Stimulated activated naive CD8-positive, alpha-beta T cell treated with anti-CD3 and anti-CD28 coated beads, Interleukin-15, Interleukin-2, amounts not matched to agents 100 ng/mL and 50 ng/mL, for 24 hours (primary cell): Measurements from ENCODE around the gene DTYMK.

Source experiments
- H3K27ac Mint-ChIP-seq: one replicate; pipeline ENCODE4 v1.8.0; 2021; ENCODE audit warnings: mild to moderate bottlenecking, mixed read lengths
- H3K27me3 Mint-ChIP-seq: one replicate; pipeline ENCODE4 v1.8.0; 2021; ENCODE audit warnings: mixed read lengths
- H3K36me3 Mint-ChIP-seq: one replicate; pipeline ENCODE4 v1.8.0; 2021; ENCODE audit warnings: low read depth, mixed read lengths
- H3K4me1 Mint-ChIP-seq: one replicate; pipeline ENCODE4 v1.8.0; 2021; ENCODE audit warnings: low read depth, mixed read lengths
- H3K4me3 Mint-ChIP-seq: one replicate; pipeline ENCODE4 v1.8.0; 2021; ENCODE audit warnings: mild to moderate bottlenecking, mixed read lengths
- H3K9me3 Mint-ChIP-seq: one replicate; pipeline ENCODE4 v1.8.0; 2021; ENCODE audit warnings: mixed read lengths

The DTYMK gene

GRCh38 chr2:241654551-241654950 lies 32.1 kb downstream of the DTYMK start:
- H3K27ac Mint-ChIP-seq: no peak overlapping the region
- peaks cover 63% of the 10 kb centered on the region for H3K36me3 Mint-ChIP-seq
- H3K9me3 Mint-ChIP-seq: no peaks in the 10 kb centered on the region
- no peaks in the 10 kb centered on the region for H3K4me1 Mint-ChIP-seq
- no peak overlapping the region for H3K4me3 Mint-ChIP-seq
- H3K27me3 Mint-ChIP-seq: no peaks in the 10 kb centered on the region

DNA sequence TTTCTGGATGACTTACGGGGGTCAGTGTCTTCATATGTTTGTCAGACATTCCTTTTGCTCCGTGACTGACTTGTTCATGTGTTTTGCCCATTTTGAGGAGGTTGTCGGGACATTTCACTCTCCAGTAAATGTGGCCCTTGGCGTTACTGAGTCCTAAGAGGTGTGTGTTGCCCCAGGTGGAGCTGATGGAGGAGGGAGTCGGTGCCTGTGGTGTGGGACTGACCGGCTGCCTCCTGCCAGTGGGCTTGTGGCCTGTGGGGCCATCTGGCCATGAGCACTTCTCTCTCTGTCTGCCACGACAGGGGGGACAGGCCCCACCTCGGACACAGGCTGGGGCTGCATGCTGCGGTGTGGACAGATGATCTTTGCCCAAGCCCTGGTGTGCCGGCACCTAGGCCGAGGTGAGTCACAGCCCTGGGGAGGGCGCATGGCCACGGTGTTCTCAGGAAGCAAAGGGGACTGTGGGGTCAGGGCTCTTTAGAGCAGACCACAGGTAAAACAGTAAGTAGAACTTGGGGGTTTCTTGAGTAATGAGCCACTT lies 33.3 kb downstream of the DTYMK start:
- Mint-ChIP-seq H3K9me3 (no peaks in the 10 kb centered on the region), H3K4me1 (no peaks in the 10 kb centered on the region), H3K4me3 (no peak overlapping the region), H3K27me3 (no peaks in the 10 kb centered on the region), H3K27ac (no peak overlapping the region), H3K36me3 (peaks cover 55% of the 10 kb centered on the region)

- Mint-ChIP-seq H3K4me3 (no peak overlapping the region), H3K36me3 (peaks cover 53% of the 10 kb centered on the region)
Measured at GRCh38 chr2:241652722-241653121, 33.9 kb downstream of the DTYMK start.

GRCh38 chr2:241652142-241652541 lies 34.5 kb downstream of the DTYMK start:
- Mint-ChIP-seq H3K27ac (peak overlapping the region; percentile 11), H3K9me3 (no peaks in the 10 kb centered on the region), H3K4me1 (no peaks in the 10 kb centered on the region), H3K36me3 (peaks cover 48% of the 10 kb centered on the region), H3K4me3 (no peak overlapping the region), H3K27me3 (no peaks in the 10 kb centered on the region)

More at GRCh38 chr2:241652722-241653121, 33.9 kb downstream of the DTYMK start:
- Mint-ChIP-seq H3K4me1 (no peaks in the 10 kb centered on the region), H3K9me3 (no peaks in the 10 kb centered on the region), H3K27me3 (no peaks in the 10 kb centered on the region), H3K27ac (no peak overlapping the region)

- Mint-ChIP-seq H3K27ac (no peak overlapping the region), H3K9me3 (no peaks in the 10 kb centered on the region), H3K4me1 (peaks cover 4% of the 10 kb centered on the region), H3K4me3 (no peak overlapping the region), H3K27me3 (no peaks in the 10 kb centered on the region), H3K36me3 (peaks cover 30% of the 10 kb centered on the region)
Measured at GRCh38 chr2:241649927-241650326, 36.7 kb downstream of the DTYMK start.

GRCh38 chr2:241649404-241649803 lies 37.2 kb downstream of the DTYMK start:
- H3K36me3 Mint-ChIP-seq: peaks cover 27% of the 10 kb centered on the region
- no peaks in the 10 kb centered on the region for H3K27me3 Mint-ChIP-seq
- H3K4me3 Mint-ChIP-seq: no peak overlapping the region
- peaks cover 4% of the 10 kb centered on the region for H3K4me1 Mint-ChIP-seq
- no peaks in the 10 kb centered on the region for H3K9me3 Mint-ChIP-seq
- H3K27ac Mint-ChIP-seq: no peak overlapping the region

- no peak overlapping the region for H3K27ac Mint-ChIP-seq
- H3K36me3 Mint-ChIP-seq: peaks cover 35% of the 10 kb centered on the region
- H3K4me1 Mint-ChIP-seq: peaks cover 4% of the 10 kb centered on the region
- H3K9me3 Mint-ChIP-seq: no peaks in the 10 kb centered on the region
- no peak overlapping the region for H3K4me3 Mint-ChIP-seq
- H3K27me3 Mint-ChIP-seq: no peaks in the 10 kb centered on the region
Measured at GRCh38 chr2:241648453-241648852, 38.2 kb downstream of the DTYMK start.

- no peaks in the 10 kb centered on the region for H3K9me3 Mint-ChIP-seq
- H3K27me3 Mint-ChIP-seq: no peaks in the 10 kb centered on the region
- peaks cover 16% of the 10 kb centered on the region for H3K4me1 Mint-ChIP-seq
- no peak overlapping the region for H3K27ac Mint-ChIP-seq
- no peak overlapping the region for H3K4me3 Mint-ChIP-seq
- H3K36me3 Mint-ChIP-seq: peaks cover 13% of the 10 kb centered on the region
Measured at GRCh38 chr2:241645915-241646645, 40.5 kb downstream of the DTYMK start.

- H3K27ac Mint-ChIP-seq: no peak overlapping the region
- no peaks in the 10 kb centered on the region for H3K27me3 Mint-ChIP-seq
- no peak overlapping the region for H3K4me3 Mint-ChIP-seq
- H3K4me1 Mint-ChIP-seq: peaks cover 24% of the 10 kb centered on the region
- no peaks in the 10 kb centered on the region for H3K9me3 Mint-ChIP-seq
- peaks cover 12% of the 10 kb centered on the region for H3K36me3 Mint-ChIP-seq
Measured at GRCh38 chr2:241645056-241645914, 41.3 kb downstream of the DTYMK start.

DNA sequence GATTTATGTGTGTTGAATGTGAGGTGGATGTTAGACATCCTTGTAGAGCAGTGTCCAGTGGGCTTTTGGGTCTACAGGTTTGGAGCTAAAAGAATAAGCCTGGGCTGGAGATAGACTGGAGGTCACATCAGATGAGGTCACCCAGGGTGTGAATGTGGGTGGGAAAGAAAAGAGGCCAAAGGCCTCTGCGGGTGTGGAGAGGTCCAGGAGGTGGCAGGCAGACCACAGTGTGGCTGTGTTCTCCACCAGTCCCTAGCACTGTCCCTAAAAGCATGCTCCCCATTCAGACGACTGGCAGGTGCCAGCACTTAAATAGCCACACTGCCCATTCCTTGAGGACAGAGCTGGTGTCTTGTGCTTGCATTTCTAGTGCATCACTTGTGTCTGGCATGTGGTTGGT lies 45.0 kb downstream of the DTYMK start:
- H3K36me3 Mint-ChIP-seq: peaks cover 22% of the 10 kb centered on the region
- peaks cover 48% of the 10 kb centered on the region for H3K4me1 Mint-ChIP-seq
- no peaks in the 10 kb centered on the region for H3K27me3 Mint-ChIP-seq
- H3K27ac Mint-ChIP-seq: peak overlapping the region; percentile 22
- H3K4me3 Mint-ChIP-seq: no peak overlapping the region
- no peaks in the 10 kb centered on the region for H3K9me3 Mint-ChIP-seq

DNA sequence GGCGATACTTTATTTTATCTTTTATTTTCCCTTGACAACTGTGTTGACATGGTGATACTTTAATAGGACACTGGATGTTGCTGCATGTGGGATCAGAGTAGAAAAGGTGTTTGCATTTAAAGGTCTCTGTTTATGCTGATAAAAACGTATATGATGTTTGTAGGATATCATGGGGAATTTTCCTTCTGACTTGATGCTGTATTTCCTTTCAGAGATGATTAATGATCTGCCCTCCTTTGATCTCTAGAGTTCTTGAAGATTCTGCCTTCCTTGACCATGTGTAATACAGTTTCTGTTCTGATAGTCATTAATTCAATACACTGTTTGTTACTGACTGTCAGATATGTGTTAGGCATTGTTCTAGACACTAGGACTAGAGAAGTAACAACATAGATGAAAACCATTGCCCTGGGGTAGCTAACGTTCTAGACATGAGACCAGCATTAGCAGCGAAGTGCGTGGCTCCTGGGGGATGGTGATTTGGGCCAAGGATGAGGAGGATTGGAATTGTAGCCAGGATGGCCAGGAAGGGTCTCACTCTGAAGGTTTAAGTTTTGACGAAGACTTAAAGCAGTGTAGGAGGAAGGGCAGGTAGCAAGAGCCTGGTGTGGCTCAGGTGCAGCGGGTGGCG lies 46.3 kb downstream of the DTYMK start:
- Mint-ChIP-seq H3K4me3 (peak overlapping the region; percentile 27), H3K4me1 (peaks cover 50% of the 10 kb centered on the region), H3K36me3 (peaks cover 28% of the 10 kb centered on the region), H3K9me3 (no peaks in the 10 kb centered on the region), H3K27me3 (no peaks in the 10 kb centered on the region), H3K27ac (peak overlapping the region; percentile 70)

GRCh38 chr2:241639385-241639784 lies 47.2 kb downstream of the DTYMK start:
- H3K9me3 Mint-ChIP-seq: no peaks in the 10 kb centered on the region
- peak overlapping the region; percentile 13 for H3K4me3 Mint-ChIP-seq
- H3K27me3 Mint-ChIP-seq: no peaks in the 10 kb centered on the region
- peaks cover 57% of the 10 kb centered on the region for H3K4me1 Mint-ChIP-seq
- H3K36me3 Mint-ChIP-seq: peaks cover 34% of the 10 kb centered on the region
- no peak overlapping the region for H3K27ac Mint-ChIP-seq

GRCh38 chr2:241638940-241639339 lies 47.7 kb downstream of the DTYMK start:
- Mint-ChIP-seq H3K36me3 (peaks cover 32% of the 10 kb centered on the region), H3K4me3 (peak overlapping the region; percentile 92), H3K4me1 (peaks cover 57% of the 10 kb centered on the region), H3K27ac (peak overlapping the region; percentile 91), H3K27me3 (no peaks in the 10 kb centered on the region), H3K9me3 (no peaks in the 10 kb centered on the region)

- H3K27ac Mint-ChIP-seq: peak overlapping the region; percentile 91
- peaks cover 57% of the 10 kb centered on the region for H3K4me1 Mint-ChIP-seq
- H3K27me3 Mint-ChIP-seq: no peaks in the 10 kb centered on the region
Measured at GRCh38 chr2:241637795-241638660, 48.6 kb downstream of the DTYMK start.

More at GRCh38 chr2:241637795-241638660, 48.6 kb downstream of the DTYMK start:
- Mint-ChIP-seq H3K9me3 (no peaks in the 10 kb centered on the region), H3K4me3 (peak overlapping the region; percentile 92), H3K36me3 (peaks cover 37% of the 10 kb centered on the region)
